ENCODE results near the gene TET2. TPM values are rescaled to one million over a fixed set of nuclear protein-coding genes. Genes with fewer than 3 reads are reported as not detected.

The TET2 gene
- total RNA-seq, 1 donor from 2014 or later = 5.0 TPM

DNA sequence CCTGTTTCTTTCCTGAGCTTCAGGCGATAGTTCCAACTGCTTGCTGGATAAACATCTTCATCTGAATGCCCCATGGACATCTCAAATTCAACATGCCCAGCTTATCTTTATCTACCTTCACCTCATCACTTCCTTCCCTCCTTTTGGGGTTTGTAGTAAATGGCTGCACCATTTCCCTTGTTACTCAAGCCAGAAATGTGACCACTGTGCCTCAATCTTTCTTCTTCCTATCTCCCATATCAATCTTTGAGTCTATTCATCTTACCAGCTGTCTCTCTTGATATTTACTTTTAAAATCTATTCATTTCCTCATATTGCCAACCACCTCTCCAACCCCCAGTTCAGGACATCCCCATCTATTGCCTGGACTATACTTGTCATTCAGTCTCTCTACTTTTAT, 171.8 kb downstream of the TET2 start:
- DNase-seq (ENCODE audit: low read depth) = no peak
- TF ChIP-seq, protein P1, sequence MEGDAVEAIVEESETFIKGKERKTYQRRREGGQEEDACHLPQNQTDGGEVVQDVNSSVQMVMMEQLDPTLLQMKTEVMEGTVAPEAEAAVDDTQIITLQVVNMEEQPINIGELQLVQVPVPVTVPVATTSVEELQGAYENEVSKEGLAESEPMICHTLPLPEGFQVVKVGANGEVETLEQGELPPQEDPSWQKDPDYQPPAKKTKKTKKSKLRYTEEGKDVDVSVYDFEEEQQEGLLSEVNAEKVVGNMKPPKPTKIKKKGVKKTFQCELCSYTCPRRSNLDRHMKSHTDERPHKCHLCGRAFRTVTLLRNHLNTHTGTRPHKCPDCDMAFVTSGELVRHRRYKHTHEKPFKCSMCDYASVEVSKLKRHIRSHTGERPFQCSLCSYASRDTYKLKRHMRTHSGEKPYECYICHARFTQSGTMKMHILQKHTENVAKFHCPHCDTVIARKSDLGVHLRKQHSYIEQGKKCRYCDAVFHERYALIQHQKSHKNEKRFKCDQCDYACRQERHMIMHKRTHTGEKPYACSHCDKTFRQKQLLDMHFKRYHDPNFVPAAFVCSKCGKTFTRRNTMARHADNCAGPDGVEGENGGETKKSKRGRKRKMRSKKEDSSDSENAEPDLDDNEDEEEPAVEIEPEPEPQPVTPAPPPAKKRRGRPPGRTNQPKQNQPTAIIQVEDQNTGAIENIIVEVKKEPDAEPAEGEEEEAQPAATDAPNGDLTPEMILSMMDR (conservative IDR thresholded peaks at IDR 0.05; ENCODE audit: low read depth, low read length) = no peak
- H3K4me3 ChIP-seq (ENCODE audit: low read depth, low read length) = no peak overlapping the region

DNA sequence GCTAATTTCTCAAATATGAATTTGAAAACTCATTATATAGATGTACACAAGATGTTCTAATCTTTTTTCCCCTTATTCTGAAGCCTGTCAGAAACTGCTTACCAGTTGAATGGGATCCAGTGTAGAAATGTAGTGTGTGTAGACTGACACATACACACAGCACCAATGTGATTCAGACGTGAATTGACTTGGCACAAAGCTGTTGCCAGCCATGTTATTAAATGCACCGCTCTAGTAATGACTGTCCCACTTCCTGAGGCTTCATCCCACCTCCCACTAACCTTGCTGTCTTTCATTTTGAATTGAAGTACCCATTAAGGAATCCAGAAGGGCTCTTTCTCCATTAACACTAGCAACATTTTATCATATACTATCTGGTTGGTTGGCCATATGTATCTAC, 180.5 kb downstream of the TET2 start:
- no peak overlapping the region for H3K4me3 ChIP-seq (ENCODE audit: low read depth, low read length)
- TF ChIP-seq, protein P1 (conservative IDR thresholded peaks at IDR 0.05; ENCODE audit: low read depth, low read length) = no peak

DNA sequence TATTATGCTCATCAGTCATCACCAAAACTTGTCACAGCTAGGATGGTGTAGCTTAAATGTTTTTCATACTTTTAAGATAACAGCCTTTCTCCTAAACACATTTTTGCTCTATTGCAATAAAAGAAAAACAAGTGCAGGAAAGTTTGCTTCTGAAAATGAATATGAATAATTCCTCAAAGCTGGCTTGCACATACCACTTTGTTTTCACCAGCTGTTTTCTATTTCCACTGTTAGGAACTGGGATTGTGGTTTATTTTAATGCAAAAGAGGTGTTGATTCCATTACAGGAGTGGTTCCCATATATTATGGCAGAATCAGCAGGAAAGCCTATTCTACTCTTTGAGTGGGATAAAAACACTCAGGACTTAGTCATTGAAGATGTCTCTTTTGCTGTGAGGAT, 181.3 kb downstream of the TET2 start:
- TF ChIP-seq, protein P1 (conservative IDR thresholded peaks at IDR 0.05; ENCODE audit: low read depth, low read length) = no peak
- no peak overlapping the region for H3K4me3 ChIP-seq (ENCODE audit: low read depth, low read length)
- DNase-seq (ENCODE audit: low read depth) = no peak

More for the DNA sequence above, 180.5 kb downstream of the TET2 start:
- DNase-seq (ENCODE audit: low read depth) = no peak

DNA sequence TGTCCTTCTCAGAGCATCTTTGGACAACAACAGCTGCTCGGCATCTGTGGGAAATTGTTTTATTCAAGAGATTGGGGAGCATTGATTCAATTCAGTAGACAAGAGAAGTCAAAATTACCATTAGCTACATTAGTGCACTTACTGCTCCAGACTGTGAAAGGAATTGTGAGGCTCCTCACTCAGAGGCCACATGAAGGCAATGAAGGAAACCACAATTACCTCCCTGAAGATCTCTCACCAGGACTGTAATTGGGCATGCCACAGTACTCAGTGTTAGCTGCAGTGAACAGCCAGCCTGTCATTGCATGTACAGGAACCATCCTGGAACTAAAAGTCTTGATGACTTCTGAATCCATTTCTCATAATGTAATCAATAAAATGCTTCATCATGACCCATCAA, 182.4 kb downstream of the TET2 start:
- DNase-seq (ENCODE audit: low read depth) = no peak
- no peak overlapping the region for H3K4me3 ChIP-seq (ENCODE audit: low read depth, low read length)
- TF ChIP-seq, protein P1 (conservative IDR thresholded peaks at IDR 0.05; ENCODE audit: low read depth, low read length) = no peak
